ENCODE data around the gene FATE1.

FATE1 gene

GRCh38 chrX:151762802-151763201 is 47.0 kb downstream of the FATE1 start:
- H3K4me3 ChIP-seq (replicated peaks; ENCODE audit: insufficient read depth, low read length) = no peak overlapping the region
- DNase-seq (ENCODE audit: low read depth in 1 of 2, low spot score in 1 of 2) = no peak
- H3K27ac ChIP-seq (replicated peaks) = no peak overlapping the region
- no peak for TF ChIP-seq SPI1 (IDR thresholded peaks at IDR 0.05; ENCODE audit: borderline replicate concordance, low read depth)
- no peak for TF ChIP-seq GABPA (IDR thresholded peaks at IDR 0.05; ENCODE audit: low read depth)
- no peak for TF ChIP-seq CTCF (IDR thresholded peaks at IDR 0.05; ENCODE audit: insufficient read depth, low read length)
- TF ChIP-seq POLR2AphosphoS5 (IDR thresholded peaks at IDR 0.05; ENCODE audit: low read depth) = no peak
- H3K27me3 ChIP-seq (ENCODE audit: insufficient read depth, poor library complexity, severe bottlenecking) = no peaks in the 10 kb centered on the region

GRCh38 chrX:151763711-151764110 is 47.9 kb downstream of the FATE1 start:
- Histone ChIP-seq H3K27ac (replicated peaks) (no peak overlapping the region), H3K4me3 (replicated peaks; ENCODE audit: insufficient read depth, low read length) (no peak overlapping the region), H3K27me3 (ENCODE audit: insufficient read depth, poor library complexity, severe bottlenecking) (no peaks in the 10 kb centered on the region)
- no peak for TF ChIP-seq SPI1 (IDR thresholded peaks at IDR 0.05; ENCODE audit: borderline replicate concordance, low read depth)
- TF ChIP-seq CTCF (IDR thresholded peaks at IDR 0.05; ENCODE audit: insufficient read depth, low read length) = no peak
- no peak for TF ChIP-seq REST (IDR thresholded peaks at IDR 0.05; ENCODE audit: insufficient replicate concordance, low read depth)
- no peak for TF ChIP-seq POLR2AphosphoS5 (IDR thresholded peaks at IDR 0.05; ENCODE audit: low read depth)
- TF ChIP-seq GABPA (IDR thresholded peaks at IDR 0.05; ENCODE audit: low read depth) = no peak
- DNase-seq (ENCODE audit: low read depth in 1 of 2, low spot score in 1 of 2) = no peak

- Histone ChIP-seq H3K27ac (replicated peaks) (no peak overlapping the region), H3K27me3 (ENCODE audit: insufficient read depth, poor library complexity, severe bottlenecking) (no peaks in the 10 kb centered on the region), H3K4me3 (replicated peaks; ENCODE audit: insufficient read depth, low read length) (no peak overlapping the region)
- TF ChIP-seq CTCF (IDR thresholded peaks at IDR 0.05; ENCODE audit: insufficient read depth, low read length) (no peak), SPI1 (IDR thresholded peaks at IDR 0.05; ENCODE audit: borderline replicate concordance, low read depth) (no peak), GABPA (IDR thresholded peaks at IDR 0.05; ENCODE audit: low read depth) (no peak), POLR2AphosphoS5 (IDR thresholded peaks at IDR 0.05; ENCODE audit: low read depth) (no peak), REST (IDR thresholded peaks at IDR 0.05; ENCODE audit: insufficient replicate concordance, low read depth) (no peak)
- no peak for DNase-seq (ENCODE audit: low read depth in 1 of 2, low spot score in 1 of 2)
Observed at GRCh38 chrX:151765026-151765425, 49.2 kb downstream of the FATE1 start.

GRCh38 chrX:151771726-151772125 is 55.9 kb downstream of the FATE1 start:
- no peak for DNase-seq (ENCODE audit: low read depth in 1 of 2, low spot score in 1 of 2)
- no peak overlapping the region for H3K4me3 ChIP-seq (replicated peaks; ENCODE audit: insufficient read depth, low read length)
- TF ChIP-seq GABPA (IDR thresholded peaks at IDR 0.05; ENCODE audit: low read depth) = no peak
- no peak for TF ChIP-seq CTCF (IDR thresholded peaks at IDR 0.05; ENCODE audit: insufficient read depth, low read length)
- TF ChIP-seq POLR2AphosphoS5 (IDR thresholded peaks at IDR 0.05; ENCODE audit: low read depth) = no peak
- TF ChIP-seq REST (IDR thresholded peaks at IDR 0.05; ENCODE audit: insufficient replicate concordance, low read depth) = no peak
- no peak for TF ChIP-seq SPI1 (IDR thresholded peaks at IDR 0.05; ENCODE audit: borderline replicate concordance, low read depth)
- H3K27me3 ChIP-seq (ENCODE audit: insufficient read depth, poor library complexity, severe bottlenecking) = no peaks in the 10 kb centered on the region
- no peak overlapping the region for H3K27ac ChIP-seq (replicated peaks)
